Suprapubic skin (tissue), 4 donors: ENCODE measurements around the gene SELL. TPM values are rescaled to one million over a fixed set of nuclear protein-coding genes. Genes with fewer than 3 reads are reported as not detected.
"Not testable (repeated sequence)": the region's sequence is repeated elsewhere in the genome, so short reads cannot be mapped to it uniquely, and the experiment has no call there.

Experiments used
- DNase-seq, 2 donors: peaks; one replicate each; pipeline ENCODE4 v3.0.0-alpha.2; 2019; ENCODE audit warnings: low spot score in 2 of 2
- H3K27ac ChIP-seq: fragments of 200-600 bp; sonication (generic); one replicate; pipeline ENCODE4 v1.5.1; 2019
- H3K27me3 ChIP-seq: fragments of 200-600 bp; sonication (generic); one replicate; pipeline ENCODE4 v1.5.1; 2019
- H3K36me3 ChIP-seq: fragments of 200-600 bp; sonication (generic); one replicate; pipeline ENCODE4 v1.5.1; 2019
- H3K4me1 ChIP-seq: fragments of 200-600 bp; sonication (generic); one replicate; pipeline ENCODE4 v1.5.1; 2019
- H3K4me3 ChIP-seq: fragments of 200-600 bp; sonication (generic); one replicate; pipeline ENCODE4 v1.5.1; 2019; ENCODE audit warnings: mild to moderate bottlenecking
- H3K9me3 ChIP-seq: fragments of 200-600 bp; sonication (generic); one replicate; pipeline ENCODE4 v1.5.1; 2019
- CTCF ChIP-seq, 2 donors: fragments of 200-600 bp in 1 of 2; fragments of 450-650 bp in 1 of 2; sonication (generic) in 1 of 2; IDR thresholded peaks; one replicate each; pipeline ENCODE4 v1.5.1; 2016 to 2019; ENCODE audit warnings: antibody characterized with exemption in 2 of 2, mild to moderate bottlenecking in 1 of 2, moderate library complexity in 1 of 2
- EP300 ChIP-seq: sonication (generic); formaldehyde crosslinking; IDR thresholded peaks from one replicate; pipeline ENCODE4 v1.6.1; 2017; ENCODE audit warnings: antibody characterized with exemption
- POLR2A ChIP-seq, 2 donors: fragments of 450-650 bp; IDR thresholded peaks; one replicate each; pipeline ENCODE4 v1.6.1; 2017; ENCODE audit warnings: antibody characterized with exemption in 2 of 2, mild to moderate bottlenecking in 2 of 2, moderate library complexity in 2 of 2
- POLR2AphosphoS5 ChIP-seq, 3 donors: sonication (generic); formaldehyde crosslinking; IDR thresholded peaks; one replicate each; pipeline ENCODE4 v1.6.1; 2017; ENCODE audit warnings: antibody characterized with exemption in 3 of 3
- WGBS: methylation state at CpG from one replicate; pipeline ENCODE4 v1.1.5; 2018; 5-methylcytosine and 5-hydroxymethylcytosine counted together
- total RNA-seq, 4 donors: library from RNA; depleted of rRNA; stranded (reverse); fragments of >200 nt; gene quantifications; one replicate each; pipeline ENCODE4 v1.1.0, GENCODE V29; 2016

Gene SELL
- total RNA-seq, 4 donors from 2014 or later, result 0.47 to 0.60 TPM; not detected in 2

- 29% methylated on average over 2 of the region's 2 CpGs for WGBS
- no peak overlapping the region for H3K27ac ChIP-seq
- H3K36me3 ChIP-seq, result no peaks in the 10 kb centered on the region
- TF ChIP-seq POLR2A (IDR thresholded peaks at IDR 0.05) (no peak), POLR2AphosphoS5 (IDR thresholded peaks at IDR 0.05) (no peak), CTCF (IDR thresholded peaks at IDR 0.05) (no peak), EP300 (no peak)
- DNase-seq, result no peak
- no peaks in the 10 kb centered on the region for H3K9me3 ChIP-seq
- H3K4me1 ChIP-seq, result no peaks in the 10 kb centered on the region
- peaks cover 3% of the 10 kb centered on the region for H3K27me3 ChIP-seq
- H3K4me3 ChIP-seq, result no peak overlapping the region
Observed at GRCh38 chr1:169676001-169676400, 35.4 kb downstream of the SELL start.

GRCh38 chr1:169670836-169671235 is 40.6 kb downstream of the SELL start:
- no peak for DNase-seq
- H3K4me1 ChIP-seq, result no peaks in the 10 kb centered on the region
- TF ChIP-seq CTCF (IDR thresholded peaks at IDR 0.05) (no peak), POLR2AphosphoS5 (IDR thresholded peaks at IDR 0.05) (no peak), POLR2A (IDR thresholded peaks at IDR 0.05) (no peak), EP300 (no peak)

DNA sequence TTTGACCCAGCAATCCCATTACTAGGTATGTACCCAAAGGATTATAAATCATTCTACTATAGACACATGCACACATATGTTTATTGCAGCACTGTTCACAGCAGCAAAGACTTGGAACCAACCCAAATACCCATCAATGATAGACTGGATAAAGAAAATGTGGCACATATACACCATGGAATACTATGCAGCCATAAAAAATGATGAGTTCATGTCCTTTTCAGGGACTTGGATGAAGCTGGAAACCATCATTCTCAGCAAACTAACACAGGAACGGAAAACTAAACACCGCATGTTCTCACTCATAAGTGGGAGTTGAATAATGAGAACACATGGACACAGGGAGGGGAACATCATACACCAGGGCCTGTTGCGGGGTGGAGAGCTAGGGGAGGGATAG is 41.2 kb downstream of the SELL start:
- H3K4me1 ChIP-seq, H3K36me3 ChIP-seq, H3K27ac ChIP-seq, H3K4me3 ChIP-seq, DNase-seq, H3K27me3 ChIP-seq, H3K9me3 ChIP-seq: not testable (repeated sequence)
- WGBS, result 94% methylated on average over 3 of the region's 3 CpGs

More at GRCh38 chr1:169670836-169671235, 40.6 kb downstream of the SELL start:
- Histone ChIP-seq H3K9me3 (no peaks in the 10 kb centered on the region), H3K4me3 (no peak overlapping the region), H3K27ac (no peak overlapping the region), H3K27me3 (no peaks in the 10 kb centered on the region), H3K36me3 (no peaks in the 10 kb centered on the region)
- 33% methylated on average over 3 of the region's 3 CpGs for WGBS

DNA sequence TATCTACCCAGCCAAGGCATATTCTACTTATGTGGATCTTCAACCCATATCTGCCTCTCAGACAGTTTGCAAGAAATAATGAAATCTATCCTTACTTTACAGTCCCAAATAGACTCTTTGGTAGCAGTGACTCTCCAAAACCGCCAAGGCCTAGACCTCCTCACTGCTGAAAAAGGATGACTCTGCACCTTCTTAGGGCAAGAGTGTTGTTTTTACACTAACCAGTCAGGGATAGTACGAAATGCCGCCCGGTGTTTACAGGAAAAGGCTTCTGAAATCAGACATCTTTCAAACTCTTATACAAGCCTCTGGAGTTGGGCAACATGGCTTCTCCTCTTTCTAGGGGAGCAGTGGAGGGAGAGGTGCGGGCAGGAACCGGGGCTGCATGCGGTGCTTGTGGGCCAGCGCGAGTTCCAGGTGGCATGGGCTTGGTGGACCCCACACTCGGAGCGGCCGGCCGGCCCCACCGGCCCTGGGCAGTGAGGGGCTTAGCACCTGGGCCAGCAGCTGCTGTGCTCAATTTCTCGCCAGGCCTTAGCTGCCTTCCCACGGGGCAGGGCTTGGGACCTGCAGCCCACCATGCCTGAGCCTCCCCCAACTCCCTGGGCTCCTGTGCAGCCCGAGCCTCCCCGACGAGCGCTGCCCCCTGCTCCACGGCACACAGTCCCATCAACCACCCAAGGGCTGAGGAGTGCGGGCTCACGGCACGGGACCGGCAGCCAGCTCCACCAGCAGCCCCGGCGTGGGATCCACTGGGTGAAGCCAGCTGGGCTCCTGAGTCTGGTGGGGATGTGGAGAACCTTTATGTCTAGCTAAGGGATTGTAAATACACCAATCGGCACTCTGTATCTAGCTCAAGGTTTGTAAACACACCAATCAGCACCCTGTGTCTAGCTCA is 43.5 kb downstream of the SELL start:
- H3K36me3 ChIP-seq, H3K9me3 ChIP-seq, H3K27ac ChIP-seq, H3K27me3 ChIP-seq, DNase-seq, H3K4me1 ChIP-seq, H3K4me3 ChIP-seq: not testable (repeated sequence)
- WGBS, result 88% methylated on average over 20 of the region's 28 CpGs

DNA sequence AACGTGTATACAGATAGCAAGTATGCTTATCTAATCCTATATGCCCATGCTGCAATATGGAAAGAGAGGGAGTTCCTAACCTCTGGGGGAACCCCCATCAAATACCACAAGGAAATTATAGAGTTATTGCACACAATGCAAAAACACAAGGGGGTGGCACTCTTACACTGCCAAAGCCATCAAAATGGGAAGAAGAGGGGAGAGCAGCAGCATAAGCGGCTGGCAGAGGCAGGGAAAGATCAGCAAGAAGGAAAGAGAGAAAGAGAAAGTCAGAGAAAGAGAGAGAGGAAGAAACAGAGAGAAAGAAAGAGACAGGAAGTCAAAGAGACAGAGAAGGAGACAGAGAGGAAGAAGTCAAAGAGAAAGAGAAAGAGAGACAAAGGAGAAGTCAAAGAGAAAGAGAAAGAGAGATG is 44.2 kb downstream of the SELL start:
- H3K27me3 ChIP-seq, H3K27ac ChIP-seq, H3K9me3 ChIP-seq, H3K36me3 ChIP-seq, H3K4me3 ChIP-seq, DNase-seq, H3K4me1 ChIP-seq: not testable (repeated sequence)
- 69% methylated on average over 2 of the region's 2 CpGs for WGBS

- H3K27ac ChIP-seq, H3K9me3 ChIP-seq, H3K4me1 ChIP-seq, H3K36me3 ChIP-seq, H3K4me3 ChIP-seq, H3K27me3 ChIP-seq, DNase-seq: not testable (repeated sequence)
- WGBS, result 65% methylated on average over 8 of the region's 8 CpGs
Observed at GRCh38 chr1:169662680-169663079, 48.7 kb downstream of the SELL start.

- H3K27ac ChIP-seq, H3K27me3 ChIP-seq, H3K9me3 ChIP-seq, DNase-seq, H3K36me3 ChIP-seq, H3K4me1 ChIP-seq, H3K4me3 ChIP-seq: not testable (repeated sequence)
- WGBS, result 94% methylated on average over 15 of the region's 16 CpGs
Observed at GRCh38 chr1:169661066-169661465, 50.4 kb downstream of the SELL start.

DNA sequence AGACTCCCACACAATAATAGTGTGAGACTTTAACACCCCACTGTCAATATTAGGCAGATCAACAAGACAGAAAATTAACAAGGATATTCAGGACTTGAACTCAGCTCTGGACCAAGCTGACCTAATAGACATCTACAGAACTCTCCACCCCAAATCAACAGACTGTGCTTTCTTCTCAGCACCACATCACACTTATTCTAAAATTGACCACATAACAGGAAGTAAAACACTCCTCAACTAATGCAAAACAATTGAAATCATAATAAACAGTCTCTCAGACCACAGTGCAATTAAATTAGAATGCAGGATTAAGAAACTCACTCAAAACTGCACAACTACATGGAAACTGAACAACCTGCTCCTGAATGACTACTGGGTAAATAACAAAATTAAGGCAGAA is 52.6 kb downstream of the SELL start:
- H3K4me3 ChIP-seq, H3K27ac ChIP-seq, H3K9me3 ChIP-seq, H3K36me3 ChIP-seq, H3K4me1 ChIP-seq, DNase-seq: not testable (repeated sequence)
- H3K27me3 ChIP-seq, result peaks cover 14% of the 10 kb centered on the region
